HUES48 (cell line): ENCODE measurements around the gene NLK.

ENCODE experiments used
- H3K27ac ChIP-seq: one replicate; pipeline ENCODE4 v1.7.0; 2013; ENCODE audit warnings: low read depth, low read length, inconsistent platforms
- H3K27me3 ChIP-seq: 2 replicates; pipeline ENCODE4 v1.6.1; 2013; ENCODE audit warnings: mild to moderate bottlenecking, low read length; ENCODE audit not compliant: control insufficient read depth, insufficient read depth
- H3K36me3 ChIP-seq: 2 replicates; pipeline ENCODE4 v1.6.1; 2013; ENCODE audit warnings: low read length; ENCODE audit not compliant: control insufficient read depth, insufficient read depth
- H3K4me1 ChIP-seq: 2 replicates; pipeline ENCODE4 v1.6.1; 2013; ENCODE audit warnings: mild to moderate bottlenecking, low read length; ENCODE audit not compliant: control insufficient read depth, insufficient read depth
- H3K4me3 ChIP-seq: 2 replicates; pipeline ENCODE4 v1.5.1; 2013; ENCODE audit warnings: mild to moderate bottlenecking, low read depth, low read length
- H3K9ac ChIP-seq: 2 replicates; pipeline ENCODE4 v1.6.1; 2013; ENCODE audit warnings: mild to moderate bottlenecking, low read depth, low read length, moderate library complexity
- H3K9me3 ChIP-seq: 2 replicates; pipeline ENCODE4 v1.6.1; 2013; ENCODE audit warnings: low read length; ENCODE audit not compliant: control insufficient read depth, insufficient read depth

NLK gene

GRCh38 chr17:28039251-28039650 is 3.2 kb upstream of the NLK start:
- H3K4me3 ChIP-seq: no peak overlapping the region
- peaks cover 6% of the 10 kb centered on the region; the same call in 1 of the 2 replicates for H3K36me3 ChIP-seq
- H3K9ac ChIP-seq: no peak overlapping the region
- H3K27me3 ChIP-seq: no peaks in the 10 kb centered on the region
- peaks cover 12% of the 10 kb centered on the region for H3K4me1 ChIP-seq
- H3K9me3 ChIP-seq: no peaks in the 10 kb centered on the region
- H3K27ac ChIP-seq: no peak overlapping the region

DNA sequence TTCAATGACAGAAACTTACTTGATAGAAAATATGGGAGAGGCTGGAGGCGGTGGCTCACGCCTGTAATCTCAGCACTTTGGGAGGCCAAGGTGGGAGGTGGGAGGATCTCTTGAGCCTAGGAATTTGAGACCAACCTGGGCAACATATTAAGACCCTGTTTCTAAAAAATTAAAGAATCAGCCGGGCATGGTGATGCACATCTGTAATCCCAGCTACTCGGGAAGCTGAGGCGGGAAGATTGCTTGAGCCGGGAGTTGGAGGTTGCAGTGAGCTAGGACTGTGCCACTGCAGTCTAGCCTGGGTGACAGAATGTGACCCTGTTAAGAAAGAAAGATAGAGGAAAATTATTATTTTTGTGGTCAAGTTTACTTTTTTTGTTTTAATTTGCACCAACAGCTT is 2.1 kb upstream of the NLK start:
- H3K4me1 ChIP-seq: peaks cover 23% of the 10 kb centered on the region
- H3K9ac ChIP-seq: no peak overlapping the region
- H3K36me3 ChIP-seq: peaks cover 11% of the 10 kb centered on the region; the same call in 1 of the 2 replicates
- H3K9me3 ChIP-seq: no peaks in the 10 kb centered on the region
- H3K27ac ChIP-seq: no peak overlapping the region
- no peaks in the 10 kb centered on the region for H3K27me3 ChIP-seq
- peak overlapping the region; percentile 45 for H3K4me3 ChIP-seq

DNA sequence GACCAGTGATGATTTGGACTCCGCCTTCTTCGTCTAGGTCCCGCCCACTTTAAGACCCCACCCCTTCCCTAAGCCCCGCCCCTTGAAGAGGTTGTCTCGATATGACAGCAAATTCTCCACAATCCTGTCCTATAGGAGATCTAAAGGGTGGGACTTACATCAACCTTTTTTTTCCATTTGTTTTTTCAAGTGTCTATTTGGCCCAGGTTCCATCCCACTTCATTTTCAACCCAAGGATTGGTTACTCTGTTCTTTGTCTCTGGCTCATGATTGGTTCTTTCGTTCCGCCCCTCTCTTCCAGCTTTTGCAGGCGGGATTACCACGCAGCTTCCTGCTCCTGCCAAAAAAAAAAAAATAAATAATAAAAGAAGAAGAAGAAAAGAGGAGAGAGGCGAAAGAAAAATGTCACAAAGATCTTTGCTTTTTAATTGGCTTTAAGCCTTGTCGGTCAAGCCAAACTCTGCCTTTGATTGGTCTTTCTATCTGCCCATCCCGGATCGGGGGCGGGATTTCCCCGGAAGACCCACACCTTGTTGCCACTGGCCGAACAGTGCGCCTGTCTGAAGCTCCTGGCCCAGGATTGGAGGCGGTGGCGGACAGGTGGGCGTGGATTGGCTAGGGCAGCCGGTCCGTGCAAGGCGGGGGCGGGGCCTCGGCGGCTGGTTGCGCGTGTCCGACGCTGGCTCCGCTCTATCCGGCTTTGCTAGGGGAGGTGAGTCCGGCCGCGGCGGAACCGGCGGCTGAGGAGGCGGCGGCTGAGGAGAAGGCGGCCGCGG is 1.2 kb upstream of the NLK start:
- no peaks in the 10 kb centered on the region for H3K27me3 ChIP-seq
- peaks cover 32% of the 10 kb centered on the region for H3K4me1 ChIP-seq
- H3K4me3 ChIP-seq: peak overlapping the region; percentile 77
- H3K9ac ChIP-seq: no peak overlapping the region
- H3K27ac ChIP-seq: peak overlapping the region; percentile 43
- peaks cover 11% of the 10 kb centered on the region; the same call in 1 of the 2 replicates for H3K36me3 ChIP-seq
- no peaks in the 10 kb centered on the region for H3K9me3 ChIP-seq

DNA sequence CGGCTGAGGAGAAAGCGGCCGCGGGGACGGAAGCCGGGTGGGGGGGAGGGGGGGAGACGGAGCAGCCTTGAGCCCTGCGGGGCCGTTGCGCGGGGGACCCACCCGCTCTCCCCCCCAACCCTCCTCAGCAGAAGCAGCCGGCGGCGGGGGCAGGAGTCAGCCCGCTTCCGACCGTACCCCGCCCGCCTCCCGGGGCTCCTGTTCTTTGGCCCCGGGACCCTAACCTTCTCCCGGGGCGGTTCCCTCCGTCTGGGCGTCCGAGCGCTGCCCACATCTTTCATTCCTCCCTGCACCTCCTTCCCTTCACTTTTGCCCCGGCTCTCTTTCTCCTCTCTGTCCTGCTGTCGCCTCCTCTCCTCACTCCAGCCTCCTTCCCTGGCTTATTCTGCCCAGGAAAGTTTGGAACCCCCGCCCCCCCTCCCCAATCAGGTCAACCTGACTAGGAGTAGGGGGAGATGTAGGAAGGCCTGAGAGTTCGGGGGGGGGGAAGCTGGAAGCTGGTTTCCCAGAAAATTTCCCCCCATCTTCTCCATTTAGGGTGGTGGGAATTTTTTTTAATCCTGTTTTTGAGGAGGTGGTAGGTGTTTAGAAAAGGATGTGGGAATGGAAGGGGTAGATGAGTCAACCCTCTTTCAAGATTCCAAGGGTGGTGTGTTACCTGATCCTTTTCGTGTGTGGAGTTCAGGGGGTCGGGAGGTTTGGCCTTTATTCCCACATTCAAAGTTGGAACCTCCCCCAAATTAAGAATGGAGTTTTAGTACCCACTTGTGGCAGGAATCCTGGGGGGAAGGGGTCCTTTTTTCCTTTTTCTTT is 427 bp upstream of the NLK start:
- Histone ChIP-seq H3K4me3 (peak overlapping the region; percentile 77), H3K4me1 (peaks cover 39% of the 10 kb centered on the region), H3K9me3 (no peaks in the 10 kb centered on the region), H3K27me3 (no peaks in the 10 kb centered on the region), H3K27ac (peak overlapping the region; percentile 43), H3K36me3 (peaks cover 11% of the 10 kb centered on the region; the same call in 1 of the 2 replicates), H3K9ac (peak overlapping the region; percentile 46; the same call in 1 of the 2 replicates)

DNA sequence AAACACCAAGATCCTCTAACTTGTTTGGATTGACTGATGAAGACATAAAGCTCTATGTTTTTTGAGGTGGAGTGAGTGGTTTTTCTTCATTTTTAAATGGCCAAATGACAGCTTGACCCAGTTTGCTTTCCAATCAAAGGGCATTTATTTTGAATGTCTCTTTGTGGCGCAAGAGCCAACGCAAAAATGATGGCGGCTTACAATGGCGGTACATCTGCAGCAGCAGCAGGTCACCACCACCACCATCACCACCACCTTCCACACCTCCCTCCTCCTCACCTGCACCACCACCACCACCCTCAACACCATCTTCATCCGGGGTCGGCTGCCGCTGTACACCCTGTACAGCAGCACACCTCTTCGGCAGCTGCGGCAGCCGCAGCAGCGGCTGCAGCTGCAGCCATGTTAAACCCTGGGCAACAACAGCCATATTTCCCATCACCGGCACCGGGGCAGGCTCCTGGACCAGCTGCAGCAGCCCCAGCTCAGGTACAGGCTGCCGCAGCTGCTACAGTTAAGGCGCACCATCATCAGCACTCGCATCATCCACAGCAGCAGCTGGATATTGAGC is 329 bp downstream of the NLK start:
- Histone ChIP-seq H3K4me1 (peaks cover 47% of the 10 kb centered on the region), H3K9me3 (no peaks in the 10 kb centered on the region), H3K27ac (no peak overlapping the region), H3K4me3 (peak overlapping the region; percentile 77), H3K36me3 (peaks cover 11% of the 10 kb centered on the region; the same call in 1 of the 2 replicates), H3K27me3 (no peaks in the 10 kb centered on the region), H3K9ac (no peak overlapping the region)

GRCh38 chr17:28043296-28043695 is 819 bp downstream of the NLK start:
- Histone ChIP-seq H3K27me3 (no peaks in the 10 kb centered on the region), H3K9ac (no peak overlapping the region), H3K36me3 (peaks cover 11% of the 10 kb centered on the region; the same call in 1 of the 2 replicates), H3K4me3 (peak overlapping the region; percentile 77), H3K9me3 (no peaks in the 10 kb centered on the region), H3K4me1 (peaks cover 52% of the 10 kb centered on the region), H3K27ac (no peak overlapping the region)

GRCh38 chr17:28043741-28044140 is 1.3 kb downstream of the NLK start:
- no peaks in the 10 kb centered on the region for H3K9me3 ChIP-seq
- no peak overlapping the region for H3K27ac ChIP-seq
- peaks cover 56% of the 10 kb centered on the region for H3K4me1 ChIP-seq
- no peaks in the 10 kb centered on the region for H3K27me3 ChIP-seq
- H3K9ac ChIP-seq: no peak overlapping the region
- peaks cover 11% of the 10 kb centered on the region; the same call in 1 of the 2 replicates for H3K36me3 ChIP-seq
- H3K4me3 ChIP-seq: peak overlapping the region; percentile 77

DNA sequence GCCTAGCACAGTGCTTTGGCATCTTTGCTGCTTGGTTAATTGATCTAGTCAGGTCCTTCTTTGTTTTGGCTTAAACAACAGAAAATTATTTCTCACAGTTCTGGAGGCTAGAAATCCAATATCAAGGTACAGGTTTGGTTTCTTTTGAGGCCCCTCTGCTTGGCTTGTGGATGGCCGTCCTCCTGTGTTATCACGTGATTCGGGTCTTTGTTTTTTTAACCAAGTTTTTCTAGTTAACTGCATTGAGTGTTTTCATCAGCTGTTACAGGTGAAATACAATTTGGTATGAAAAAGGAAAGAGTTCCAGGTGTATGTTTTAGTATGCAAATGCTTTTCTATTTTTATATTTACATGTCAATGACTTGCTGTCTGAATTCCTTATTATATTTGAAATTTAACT is 2.8 kb downstream of the NLK start:
- no peaks in the 10 kb centered on the region for H3K9me3 ChIP-seq
- no peak overlapping the region for H3K27ac ChIP-seq
- H3K27me3 ChIP-seq: no peaks in the 10 kb centered on the region
- H3K36me3 ChIP-seq: peaks cover 11% of the 10 kb centered on the region; the same call in 1 of the 2 replicates
- H3K4me3 ChIP-seq: peak overlapping the region; percentile 77
- no peak overlapping the region for H3K9ac ChIP-seq
- H3K4me1 ChIP-seq: peaks cover 68% of the 10 kb centered on the region

DNA sequence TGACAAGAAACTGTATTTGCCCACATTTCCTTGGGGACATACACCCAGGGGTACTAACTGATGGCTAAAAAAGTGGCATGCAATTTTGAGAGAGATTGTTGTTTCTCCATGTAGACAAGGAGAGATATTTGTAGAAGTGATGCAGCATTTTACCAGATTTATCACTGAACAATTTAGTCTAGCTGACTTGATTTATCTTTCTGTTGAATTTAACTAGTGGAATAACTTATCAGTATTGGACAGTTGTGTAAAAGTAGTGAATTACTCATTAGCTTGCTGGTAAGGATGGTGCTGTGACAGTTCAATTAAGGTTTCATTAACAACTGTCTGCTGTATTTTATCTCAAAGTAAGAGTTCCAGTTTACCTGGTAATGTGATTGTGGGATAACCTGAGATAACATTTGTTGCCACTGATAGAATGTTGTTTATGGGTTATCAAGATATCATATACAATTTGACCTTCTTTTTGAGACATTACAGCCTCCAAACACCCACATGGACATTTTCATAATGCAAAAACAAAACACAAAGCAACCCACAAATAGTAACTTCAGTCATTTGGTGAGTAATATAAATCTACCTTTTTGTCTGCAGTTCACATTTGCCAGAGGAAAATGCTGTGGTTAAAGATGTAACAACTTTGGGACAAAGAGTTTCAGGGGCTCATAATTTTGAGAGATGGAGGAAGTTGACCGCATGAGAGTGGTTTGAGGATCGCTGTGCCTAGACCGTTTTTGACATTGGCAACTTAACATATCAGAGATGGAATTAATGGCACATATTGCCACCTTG is 3.8 kb downstream of the NLK start:
- H3K36me3 ChIP-seq: peaks cover 11% of the 10 kb centered on the region; the same call in 1 of the 2 replicates
- peaks cover 73% of the 10 kb centered on the region for H3K4me1 ChIP-seq
- H3K27me3 ChIP-seq: no peaks in the 10 kb centered on the region
- no peak overlapping the region for H3K27ac ChIP-seq
- H3K4me3 ChIP-seq: no peak overlapping the region
- H3K9ac ChIP-seq: no peak overlapping the region
- H3K9me3 ChIP-seq: no peaks in the 10 kb centered on the region

DNA sequence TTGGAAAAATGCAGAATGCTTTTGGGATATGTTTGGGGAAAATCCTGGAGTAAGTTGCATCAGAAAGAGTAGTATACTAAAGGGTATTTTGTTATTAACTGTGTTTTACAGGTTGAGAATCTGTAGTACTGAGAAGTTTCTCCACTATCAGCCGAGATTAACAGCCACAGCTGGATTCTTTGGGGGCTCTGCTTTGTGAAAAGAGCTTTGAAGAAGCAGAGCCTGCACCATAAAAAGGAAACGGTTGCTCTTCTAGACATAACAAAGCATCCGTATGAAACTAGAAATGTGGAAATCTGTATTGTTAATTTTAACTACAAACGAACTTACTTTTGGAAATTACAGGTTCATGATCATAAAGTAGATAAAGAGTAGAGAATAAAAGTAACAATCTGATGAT is 5.3 kb downstream of the NLK start:
- peaks cover 11% of the 10 kb centered on the region; the same call in 1 of the 2 replicates for H3K36me3 ChIP-seq
- 0 out of 2 replicates have a peak overlapping the region, but pooled peaks have one; percentile 23 for H3K9ac ChIP-seq
- peak overlapping the region; percentile 16; the same call in 1 of the 2 replicates for H3K4me3 ChIP-seq
- H3K4me1 ChIP-seq: peaks cover 82% of the 10 kb centered on the region
- H3K27me3 ChIP-seq: no peaks in the 10 kb centered on the region
- H3K27ac ChIP-seq: peak overlapping the region; percentile 67
- no peaks in the 10 kb centered on the region for H3K9me3 ChIP-seq
